ENCODE results near the gene NUP188. TPM values are rescaled to one million over a fixed set of nuclear protein-coding genes. Genes with fewer than 3 reads are reported as not detected.

The NUP188 gene
- total and polyA plus RNA-seq, 2 of the 4 experiments (the other 2 are of a cell fraction) = 53.0 to 59.1 TPM

- intact Hi-C loops (cut with micrococcal nuclease) = no loop called here
- TF ChIP-seq RFX5 (IDR thresholded peaks at IDR 0.05; ENCODE audit: low read depth, low read length) = no peak
- no peak for TF ChIP-seq MXI1 (IDR thresholded peaks at IDR 0.05; ENCODE audit: borderline replicate concordance, low read depth, low read length)
- no peak for TF ChIP-seq CTCF (conservative IDR thresholded peaks at IDR 0.05; ENCODE audit: low read depth, low read length)
- TF ChIP-seq POLR2A (IDR thresholded peaks at IDR 0.05; ENCODE audit: low read depth, low read length) = no peak
- TF ChIP-seq FOS (IDR thresholded peaks at IDR 0.05; ENCODE audit: low read depth, low read length) = no peak
- no peak for TF ChIP-seq NFE2L2 (IDR thresholded peaks at IDR 0.05; ENCODE audit: low read depth, low read length)
- no peak for TF ChIP-seq USF2 (IDR thresholded peaks at IDR 0.05; ENCODE audit: low read depth, low read length)
- no peak for TF ChIP-seq RCOR1 (IDR thresholded peaks at IDR 0.05; ENCODE audit: insufficient replicate concordance, low read length)
- no peak for TF ChIP-seq MAFK (IDR thresholded peaks at IDR 0.05; ENCODE audit: low read depth, low read length)
- no peak for TF ChIP-seq RAD21 (IDR thresholded peaks at IDR 0.05; ENCODE audit: low read length)
- TF ChIP-seq ELK1 (IDR thresholded peaks at IDR 0.05; ENCODE audit: borderline replicate concordance, low read depth, low read length) = no peak
- TF ChIP-seq MAZ (IDR thresholded peaks at IDR 0.05; ENCODE audit: borderline replicate concordance, low read depth, low read length) = no peak
- TF ChIP-seq BHLHE40 (IDR thresholded peaks at IDR 0.05; ENCODE audit: low read depth, low read length) = no peak
- no peak for TF ChIP-seq CEBPB (IDR thresholded peaks at IDR 0.05; ENCODE audit: low read depth, low read length)
- TF ChIP-seq CHD1 (IDR thresholded peaks at IDR 0.05; ENCODE audit: low read depth, low read length) = no peak
Measured at GRCh38 chr9:128937310-128938165, 10.0 kb upstream of the NUP188 start.

More at GRCh38 chr9:128937310-128938165, 10.0 kb upstream of the NUP188 start:
- WGBS, 2 experiments (ENCODE audit: extremely low coverage in 2 of 2, insufficient read length in 1 of 2) = no CpG with 5 or more reads among the region's 9 CpGs
- ChIA-PET POLR2A (ENCODE audit: unreplicated experiment) (no interaction called here), CTCF (interaction anchor here (1.0 kb wide), 1 partner anchor 9 kb away, joined by 4 read pairs; no protein-coding TSS in a partner anchor)
- Histone ChIP-seq H2BK120ac (ENCODE audit: low read depth, low read length) (no peak overlapping the region), H3K27ac (ENCODE audit: insufficient read depth, low read length) (no peak overlapping the region), H2AK9ac (replicated peaks; ENCODE audit: low read depth, low read length, poor library complexity) (peak overlapping the region; percentile 42), H2BK20ac (ENCODE audit: low read depth, low read length) (no peak overlapping the region), H4K20me1 (ENCODE audit: insufficient read depth, low read length) (no peaks in the 10 kb centered on the region), H3K4me2 (ENCODE audit: low read depth, low read length) (no peak overlapping the region), H3K14ac (replicated peaks; ENCODE audit: low read depth, low read length) (no peak overlapping the region), H2BK5ac (ENCODE audit: low read depth, low read length, poor library complexity, severe bottlenecking) (no peak overlapping the region), H3K23ac (ENCODE audit: low read depth, low read length) (no peak overlapping the region), H3K4me3 (ENCODE audit: insufficient read depth, low read depth, low read length) (no peak overlapping the region), H2BK15ac (ENCODE audit: low read depth, low read length) (no peak overlapping the region), H3K9ac (ENCODE audit: low read depth, low read length) (no peak overlapping the region), H4K91ac (ENCODE audit: insufficient read depth, low read depth, low read length) (no peak overlapping the region), H4K5ac (ENCODE audit: low read depth, low read length) (no peak overlapping the region), H3K4me1 (ENCODE audit: control insufficient read depth, insufficient read depth, low read length) (no peaks in the 10 kb centered on the region), H3K9me1 (ENCODE audit: insufficient read depth, low read length) (no peaks in the 10 kb centered on the region), H3K18ac (ENCODE audit: low read depth, low read length) (no peak overlapping the region), H3K79me1 (ENCODE audit: low read depth in 1 of 2, low read length in 2 of 2) (no peaks in the 10 kb centered on the region), H2AFZ (replicated peaks; ENCODE audit: low read length, poor library complexity) (no peak overlapping the region), H3K36me3 (ENCODE audit: control insufficient read depth, insufficient read depth, low read length) (no peaks in the 10 kb centered on the region; the same call in 1 of the 2 replicates), H2AK5ac (ENCODE audit: low read depth, low read length) (no peak overlapping the region; the same call in 1 of the 2 replicates), H3K27me3 (ENCODE audit: control insufficient read depth, insufficient read depth, low read length) (no peaks in the 10 kb centered on the region), H4K8ac (ENCODE audit: low read depth in 2 of 2, low read length in 2 of 2) (no peak overlapping the region), H3K56ac (ENCODE audit: extremely low read depth, insufficient read depth, low read length) (no peak overlapping the region), H3K4ac (ENCODE audit: low read depth, low read length) (no peak overlapping the region), H3K9me3 (ENCODE audit: control insufficient read depth, insufficient read depth, low read length) (no peaks in the 10 kb centered on the region)
- ATAC-seq (ENCODE audit: low read depth) = no peak; the same call in 1 of the 2 replicates
- BruUV-seq (replicated peaks) = no TSS peak
- dilution Hi-C loops (cut with HindIII; ENCODE audit: low sequenced_read_pairs, unreplicated experiment) (no loop called here), in situ Hi-C loops (cut with MboI; ENCODE audit: low sequenced_read_pairs) (no loop called here)
- no peak for DNase-seq
